Omental fat pad (tissue), 4 donors: ENCODE measurements around the gene USP37. TPM values are rescaled to one million over a fixed set of nuclear protein-coding genes. Genes with fewer than 3 reads are reported as not detected.

Experiments used
- ATAC-seq: fragments of 150-250 bp; one replicate; pipeline ENCODE4 v1.9.1; 2016; ENCODE audit warnings: mild to moderate bottlenecking, moderate library complexity; ENCODE audit not compliant: low FRiP score
- DNase-seq: peaks from one replicate; pipeline ENCODE4 v3.0.0-alpha.2; 2019; ENCODE audit warnings: low spot score
- total RNA-seq, 4 donors: library from RNA; depleted of rRNA; stranded (reverse); fragments of >200 nt; gene quantifications; one replicate each; pipeline ENCODE4 v1.1.0, GENCODE V29; 2016
- TF ChIP-seq, protein P1 (sequence below), 3 donors: fragments of 450-650 bp; IDR thresholded peaks; one replicate each; pipeline ENCODE4 v1.5.1; 2016 to 2017; ENCODE audit warnings: antibody characterized with exemption in 3 of 3, mild to moderate bottlenecking in 3 of 3, moderate library complexity in 2 of 3

The USP37 gene, protein sequence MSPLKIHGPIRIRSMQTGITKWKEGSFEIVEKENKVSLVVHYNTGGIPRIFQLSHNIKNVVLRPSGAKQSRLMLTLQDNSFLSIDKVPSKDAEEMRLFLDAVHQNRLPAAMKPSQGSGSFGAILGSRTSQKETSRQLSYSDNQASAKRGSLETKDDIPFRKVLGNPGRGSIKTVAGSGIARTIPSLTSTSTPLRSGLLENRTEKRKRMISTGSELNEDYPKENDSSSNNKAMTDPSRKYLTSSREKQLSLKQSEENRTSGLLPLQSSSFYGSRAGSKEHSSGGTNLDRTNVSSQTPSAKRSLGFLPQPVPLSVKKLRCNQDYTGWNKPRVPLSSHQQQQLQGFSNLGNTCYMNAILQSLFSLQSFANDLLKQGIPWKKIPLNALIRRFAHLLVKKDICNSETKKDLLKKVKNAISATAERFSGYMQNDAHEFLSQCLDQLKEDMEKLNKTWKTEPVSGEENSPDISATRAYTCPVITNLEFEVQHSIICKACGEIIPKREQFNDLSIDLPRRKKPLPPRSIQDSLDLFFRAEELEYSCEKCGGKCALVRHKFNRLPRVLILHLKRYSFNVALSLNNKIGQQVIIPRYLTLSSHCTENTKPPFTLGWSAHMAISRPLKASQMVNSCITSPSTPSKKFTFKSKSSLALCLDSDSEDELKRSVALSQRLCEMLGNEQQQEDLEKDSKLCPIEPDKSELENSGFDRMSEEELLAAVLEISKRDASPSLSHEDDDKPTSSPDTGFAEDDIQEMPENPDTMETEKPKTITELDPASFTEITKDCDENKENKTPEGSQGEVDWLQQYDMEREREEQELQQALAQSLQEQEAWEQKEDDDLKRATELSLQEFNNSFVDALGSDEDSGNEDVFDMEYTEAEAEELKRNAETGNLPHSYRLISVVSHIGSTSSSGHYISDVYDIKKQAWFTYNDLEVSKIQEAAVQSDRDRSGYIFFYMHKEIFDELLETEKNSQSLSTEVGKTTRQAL
- 10 to 100 TPM in 2 of 4 donors, 1 to 10 TPM in 2; 8.5 to 44.6 (median 12.2) TPM for total RNA-seq

DNA sequence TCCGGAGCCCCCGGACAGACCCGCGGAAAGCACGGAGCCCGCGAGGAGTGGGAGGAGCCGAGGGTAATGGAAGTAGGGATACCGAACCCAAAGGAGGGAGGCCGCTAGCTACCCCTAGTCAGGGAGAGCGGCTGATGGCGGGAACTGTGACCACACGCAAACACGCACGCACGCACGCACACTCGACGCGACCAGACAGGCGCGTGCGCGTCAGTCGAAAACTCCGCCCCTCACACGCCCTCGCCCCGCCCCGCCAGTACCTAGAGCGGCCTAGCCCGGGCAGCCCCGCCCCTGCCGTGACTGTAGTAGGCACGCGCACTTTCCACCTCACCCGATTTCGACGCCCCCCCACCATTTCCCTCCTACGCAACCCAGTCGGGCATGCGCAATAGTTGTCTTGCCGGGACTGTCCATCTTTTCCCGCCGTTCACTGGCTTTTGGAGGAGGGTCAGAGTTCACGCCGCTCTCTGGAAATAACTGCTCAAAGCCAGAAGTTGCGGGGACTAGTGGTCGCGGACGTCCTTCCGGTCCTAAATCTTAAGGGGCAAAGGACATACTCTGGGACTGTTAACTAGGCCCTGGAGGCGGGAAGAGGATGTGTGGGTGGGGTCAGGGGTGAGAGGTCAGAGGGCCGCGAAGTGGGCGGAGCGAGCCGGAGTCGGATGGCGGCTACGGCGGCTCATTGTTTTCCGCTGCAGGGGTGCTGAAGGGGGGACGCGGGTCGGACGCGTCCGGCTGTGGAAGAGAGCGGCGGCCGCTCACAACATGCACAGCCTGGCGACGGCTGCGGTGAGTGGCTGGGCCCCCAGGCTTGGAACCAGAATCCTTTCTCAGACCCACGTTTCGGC, at the start of gene USP37, which contains the start of gene CNOT9:
Gene USP37 (minus strand): TSS at position 162 of the 848 bp plus-strand sequence. CDS start 9,698 bp downstream, outside the sequence.
Gene CNOT9 (plus strand): TSS at position 650 of the 848 bp plus-strand sequence. CDS start 116 bp downstream, at position 766.
- DNase-seq, result peak; percentile 98
- TF ChIP-seq, protein P1, sequence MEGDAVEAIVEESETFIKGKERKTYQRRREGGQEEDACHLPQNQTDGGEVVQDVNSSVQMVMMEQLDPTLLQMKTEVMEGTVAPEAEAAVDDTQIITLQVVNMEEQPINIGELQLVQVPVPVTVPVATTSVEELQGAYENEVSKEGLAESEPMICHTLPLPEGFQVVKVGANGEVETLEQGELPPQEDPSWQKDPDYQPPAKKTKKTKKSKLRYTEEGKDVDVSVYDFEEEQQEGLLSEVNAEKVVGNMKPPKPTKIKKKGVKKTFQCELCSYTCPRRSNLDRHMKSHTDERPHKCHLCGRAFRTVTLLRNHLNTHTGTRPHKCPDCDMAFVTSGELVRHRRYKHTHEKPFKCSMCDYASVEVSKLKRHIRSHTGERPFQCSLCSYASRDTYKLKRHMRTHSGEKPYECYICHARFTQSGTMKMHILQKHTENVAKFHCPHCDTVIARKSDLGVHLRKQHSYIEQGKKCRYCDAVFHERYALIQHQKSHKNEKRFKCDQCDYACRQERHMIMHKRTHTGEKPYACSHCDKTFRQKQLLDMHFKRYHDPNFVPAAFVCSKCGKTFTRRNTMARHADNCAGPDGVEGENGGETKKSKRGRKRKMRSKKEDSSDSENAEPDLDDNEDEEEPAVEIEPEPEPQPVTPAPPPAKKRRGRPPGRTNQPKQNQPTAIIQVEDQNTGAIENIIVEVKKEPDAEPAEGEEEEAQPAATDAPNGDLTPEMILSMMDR (IDR thresholded peaks at IDR 0.05), result no peak
- ATAC-seq, result peak; percentile 98

DNA sequence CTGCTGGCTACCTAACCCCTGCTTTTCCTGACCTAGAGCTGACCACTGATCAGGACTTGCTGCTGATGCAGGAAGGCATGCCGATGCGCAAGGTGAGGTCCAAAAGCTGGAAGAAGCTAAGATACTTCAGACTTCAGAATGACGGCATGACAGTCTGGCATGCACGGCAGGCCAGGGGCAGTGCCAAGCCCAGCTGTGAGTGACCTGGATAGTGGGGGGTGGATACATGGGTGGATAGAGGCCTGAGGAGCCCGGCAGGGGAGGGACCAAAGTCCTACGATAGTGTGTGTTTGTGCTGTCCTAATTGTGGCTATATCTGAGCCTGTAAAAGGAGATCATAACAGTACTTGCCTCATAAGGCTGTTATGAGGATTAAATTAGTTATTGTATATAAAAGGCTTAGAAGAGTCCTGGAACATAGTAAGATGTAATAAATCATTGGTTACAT, 47.7 kb upstream of the USP37 start:
- no peak for ATAC-seq
- TF ChIP-seq, protein P1 (IDR thresholded peaks at IDR 0.05), result no peak
- DNase-seq, result no peak

DNA sequence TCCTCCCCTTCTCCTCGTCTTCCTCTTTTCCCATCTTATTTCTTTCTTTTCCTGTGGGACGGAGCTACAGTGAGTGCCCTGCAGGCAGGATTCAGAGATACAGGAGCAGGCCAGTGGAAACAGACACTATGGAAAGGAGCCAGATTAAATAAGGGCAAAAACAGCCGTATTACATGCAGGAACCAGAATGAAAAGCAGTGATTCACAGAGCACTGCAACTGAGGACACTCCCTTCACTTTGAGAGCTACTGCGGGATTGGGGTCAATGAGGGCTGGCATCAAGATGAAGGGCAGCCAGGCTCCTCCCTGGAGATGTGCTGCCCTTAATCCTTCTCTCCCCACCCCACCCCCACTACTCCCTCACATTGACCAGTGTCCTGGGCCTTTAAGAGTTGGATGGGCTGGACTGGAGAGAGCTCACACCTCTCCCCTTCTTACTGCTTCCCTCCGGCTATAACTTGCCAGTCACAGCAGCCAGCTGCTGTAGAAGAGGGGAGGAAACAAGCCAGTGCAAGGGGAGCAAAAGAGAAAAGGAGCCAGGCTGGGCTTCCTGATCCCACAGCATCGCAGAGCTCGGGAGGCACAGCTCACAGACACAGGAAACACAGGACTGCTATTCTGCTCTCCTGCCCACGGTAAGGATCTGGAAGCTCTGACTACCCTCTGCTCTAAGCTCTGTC, 39.4 kb upstream of the USP37 start, which contains the start of gene PLCD4:
Gene PLCD4 (plus strand): TSS at position 464 of the 680 bp plus-strand sequence. CDS start 7,841 bp downstream, outside the sequence.
- TF ChIP-seq, protein P1 (IDR thresholded peaks at IDR 0.05), result no peak
- DNase-seq (no peak), ATAC-seq (peak; percentile 83)

DNA sequence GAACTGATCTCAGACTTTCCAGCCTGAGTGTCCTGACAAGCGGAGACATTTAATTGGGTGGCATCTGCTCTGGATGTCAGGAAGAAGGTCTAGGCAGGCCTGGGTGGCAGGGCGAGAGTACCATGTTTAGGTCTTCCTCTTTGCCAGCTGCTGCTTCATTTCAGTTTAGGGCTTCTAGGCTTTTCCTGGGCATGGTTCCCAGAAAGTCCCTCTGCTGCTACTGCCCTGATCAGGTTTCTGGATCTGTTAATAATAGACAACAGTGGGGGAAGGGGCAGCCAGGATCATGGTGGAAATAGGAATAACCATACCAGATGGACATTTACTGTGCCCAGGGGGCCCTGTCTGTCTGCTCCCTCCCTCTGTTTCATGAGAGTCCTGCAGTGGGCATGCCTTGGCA, 37.3 kb upstream of the USP37 start:
- ATAC-seq, result no peak
- no peak for DNase-seq
- TF ChIP-seq, protein P1 (IDR thresholded peaks at IDR 0.05), result no peak

DNA sequence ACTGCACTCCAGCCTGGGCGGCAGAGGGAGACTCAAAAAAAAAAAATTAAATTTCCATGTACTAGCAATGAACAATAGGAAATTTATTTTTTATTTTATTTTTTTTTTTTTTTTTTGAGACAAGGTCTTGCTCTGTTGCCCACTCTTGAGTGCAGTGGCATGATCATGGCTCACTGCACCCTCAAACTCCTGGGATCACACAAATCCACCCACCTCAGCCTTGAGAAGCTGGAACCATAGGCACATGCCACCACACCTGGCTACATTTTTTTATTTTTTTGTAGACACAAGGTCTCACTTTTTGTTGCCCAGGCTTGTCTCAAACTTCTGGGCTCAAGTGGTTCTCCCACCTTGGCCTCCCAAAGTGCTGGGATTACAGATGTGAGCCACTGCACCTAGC, 17.4 kb upstream of the USP37 start:
- no peak for ATAC-seq
- TF ChIP-seq, protein P1 (IDR thresholded peaks at IDR 0.05), result no peak
- DNase-seq, result no peak
